HG02678 (cell line): Measurements from ENCODE around the gene TFE3.

Experiments
- ATAC-seq: cut with Tn5 transposase; IDR thresholded peaks from one replicate; pipeline ENCODE4 v1.9.1; 2021; ENCODE audit warnings: mild to moderate bottlenecking, moderate library complexity; ENCODE audit not compliant: unreplicated experiment

Gene TFE3

GRCh38 chrX:49061490-49061889, 18.3 kb upstream of the TFE3 start:
- no peak for ATAC-seq

DNA sequence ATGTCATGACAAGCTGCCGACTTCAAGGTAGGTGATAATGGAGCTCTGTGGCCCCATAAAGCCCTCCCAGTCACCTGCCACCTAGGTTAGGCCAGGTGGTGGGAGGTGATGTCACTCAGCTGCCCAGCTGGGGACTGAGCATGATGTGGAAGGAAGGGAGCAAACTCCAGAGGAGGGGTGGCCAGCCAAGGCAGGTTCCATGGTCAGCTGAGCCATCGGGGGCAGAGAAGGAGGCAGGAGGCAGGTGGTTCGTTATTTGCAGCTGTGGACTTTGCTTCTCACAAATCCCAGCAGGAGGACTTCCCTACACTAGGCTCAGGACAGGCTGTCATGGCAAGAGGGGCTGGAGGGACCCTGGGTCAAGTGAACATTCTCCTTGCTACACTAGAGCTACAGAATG, 17.8 kb upstream of the TFE3 start:
- no peak for ATAC-seq

DNA sequence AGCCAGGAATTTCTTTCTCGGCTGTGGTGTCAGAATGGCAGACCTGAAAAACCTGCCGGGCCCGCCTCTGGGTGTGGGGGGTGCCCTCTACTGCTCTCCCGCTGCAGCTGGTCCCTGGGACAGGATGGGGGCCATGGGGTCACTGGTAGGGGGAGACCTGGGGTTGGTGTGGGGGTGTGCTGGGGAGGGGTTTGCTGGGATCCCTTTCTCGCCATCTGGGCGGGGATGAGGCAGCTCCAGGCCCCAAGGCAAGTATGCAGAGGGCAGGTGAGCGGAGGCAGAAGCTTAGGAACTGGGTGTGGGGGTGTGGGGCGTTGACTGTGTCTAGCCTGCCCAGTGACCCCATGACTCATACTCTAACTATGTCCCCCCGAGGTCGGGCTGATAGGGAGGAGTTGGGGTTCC, 16.5 kb upstream of the TFE3 start:
- ATAC-seq = no peak

- ATAC-seq = no peak
Measured at GRCh38 chrX:49059201-49059600, 16.0 kb upstream of the TFE3 start.

- ATAC-seq = no peak
Measured at GRCh38 chrX:49058794-49059193, 15.6 kb upstream of the TFE3 start, which contains the start of gene CCDC120. CCDC120 (plus strand) TSS chrX:49058999; CDS start chrX:49062042, 3,043 bp downstream.

- ATAC-seq = no peak
Measured at GRCh38 chrX:49054073-49054762, 11.1 kb upstream of the TFE3 start.

DNA sequence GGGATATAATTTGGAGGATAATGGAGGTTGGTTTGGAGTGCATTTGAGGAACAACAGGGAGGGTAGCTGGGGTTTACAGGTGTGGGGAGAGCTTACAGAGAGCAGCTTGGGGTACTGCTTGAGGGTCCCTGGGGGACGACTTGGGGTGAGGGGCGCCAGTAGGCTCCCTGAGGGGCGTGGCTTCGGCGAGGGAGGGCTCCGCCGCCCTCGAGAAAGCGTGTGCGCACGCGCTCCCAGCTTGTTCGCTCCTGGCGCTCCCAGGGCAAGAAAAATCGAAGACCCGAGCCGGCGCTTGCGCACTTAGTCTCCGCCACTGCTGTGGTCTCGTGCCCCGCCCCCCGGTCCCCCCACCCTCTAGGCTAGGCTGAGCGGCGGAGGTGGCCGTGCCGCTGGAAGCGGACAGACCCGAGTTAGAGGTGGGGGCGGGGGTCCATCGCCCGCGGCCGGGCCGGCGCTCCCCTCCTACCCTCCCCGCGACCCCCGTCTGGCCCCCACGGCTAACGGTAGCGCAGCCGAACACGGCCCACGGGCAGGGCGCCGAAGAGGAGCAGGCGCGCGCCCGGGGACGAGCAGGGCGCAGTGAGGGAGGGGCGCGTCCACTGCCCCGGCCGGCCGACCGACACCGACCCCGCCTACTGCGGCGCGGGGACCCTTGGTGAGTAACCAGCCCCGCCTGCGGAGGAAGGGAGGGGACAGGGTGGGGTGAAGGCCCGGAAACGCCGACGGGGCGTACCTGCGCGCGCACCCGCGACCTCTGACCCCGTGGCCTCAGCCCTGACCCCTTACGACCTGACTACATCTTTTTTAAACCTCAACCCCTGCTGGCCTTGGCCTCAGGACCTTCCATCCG, 10.3 kb upstream of the TFE3 start:
- peak; percentile 54 for ATAC-seq

- ATAC-seq = no peak
Measured at GRCh38 chrX:49043987-49044281, 777 bp upstream of the TFE3 start.

DNA sequence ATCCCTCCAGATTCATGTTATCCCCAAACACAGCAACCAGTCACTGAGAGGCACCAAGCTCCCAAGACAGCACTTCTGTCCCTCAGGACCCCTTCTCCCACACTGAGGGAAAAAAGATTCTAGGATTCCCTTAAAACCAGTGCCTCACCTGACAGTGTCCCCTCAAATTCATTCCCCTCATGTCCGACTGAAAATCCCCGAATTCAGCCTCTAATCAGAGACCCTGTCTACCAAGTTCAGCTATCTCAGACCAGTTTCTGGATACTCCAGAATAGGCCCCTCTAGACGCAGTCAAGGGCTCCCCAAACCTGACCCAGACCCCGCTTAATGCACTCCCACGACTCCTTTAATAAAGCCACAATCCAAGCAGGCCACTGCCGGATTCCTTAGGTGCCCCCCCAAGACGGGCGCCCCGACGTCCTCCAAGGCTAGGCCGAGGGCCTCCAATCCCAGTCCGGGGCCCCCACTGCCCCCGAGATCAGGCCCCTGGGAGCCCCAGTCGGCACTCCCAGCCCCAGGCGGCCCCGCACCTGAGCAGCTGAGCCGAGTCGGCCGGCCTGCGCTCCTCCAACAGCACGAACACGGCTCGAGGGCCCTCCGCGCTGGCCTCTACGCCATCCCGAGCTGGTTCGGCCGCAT, 457 bp downstream of the TFE3 start:
- ATAC-seq = no peak

DNA sequence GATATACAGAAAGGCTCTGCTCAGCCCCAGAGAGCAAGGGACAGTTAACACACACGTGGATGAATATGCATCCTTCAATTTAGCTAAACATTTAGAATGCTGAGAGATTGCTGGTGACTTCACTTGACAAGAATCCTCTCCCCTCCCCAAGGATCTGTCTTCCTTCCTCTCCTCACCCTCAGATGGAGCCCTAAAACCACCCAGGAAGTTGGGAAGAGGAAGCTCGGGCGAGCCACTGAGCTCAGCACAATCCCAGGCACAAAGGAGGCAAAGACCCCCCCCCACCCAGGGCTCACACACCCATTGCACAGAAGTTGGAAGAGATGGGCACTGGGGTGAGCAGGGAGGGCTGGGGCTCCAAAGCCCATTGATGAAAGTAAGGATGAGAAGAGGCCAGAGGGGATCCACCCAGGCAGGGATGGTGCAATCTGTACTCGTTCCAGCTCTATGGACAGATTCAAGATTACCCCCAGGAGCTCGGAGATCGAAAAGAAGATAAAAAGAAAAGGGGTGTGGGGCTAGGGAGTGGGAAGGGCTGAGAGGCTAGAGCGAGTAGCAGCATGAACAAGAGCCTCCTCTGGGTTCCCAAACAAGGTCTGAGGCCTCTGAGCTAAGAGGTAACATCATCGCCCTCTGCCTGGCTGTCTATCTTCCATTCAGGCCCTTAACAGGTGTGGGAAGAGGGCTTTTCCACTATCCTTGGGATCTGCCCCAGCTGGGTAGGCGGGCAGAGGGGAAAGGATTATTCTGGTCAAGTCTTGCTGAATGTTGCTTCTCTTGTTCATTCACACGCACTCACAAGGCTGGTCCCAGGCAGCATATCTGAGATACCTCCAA, 1.2 kb downstream of the TFE3 start:
- no peak for ATAC-seq

- ATAC-seq = no peak
Measured at GRCh38 chrX:49040376-49040955, 2.7 kb downstream of the TFE3 start.

- ATAC-seq = no peak
Measured at GRCh38 chrX:49039598-49040375, 3.4 kb downstream of the TFE3 start.

DNA sequence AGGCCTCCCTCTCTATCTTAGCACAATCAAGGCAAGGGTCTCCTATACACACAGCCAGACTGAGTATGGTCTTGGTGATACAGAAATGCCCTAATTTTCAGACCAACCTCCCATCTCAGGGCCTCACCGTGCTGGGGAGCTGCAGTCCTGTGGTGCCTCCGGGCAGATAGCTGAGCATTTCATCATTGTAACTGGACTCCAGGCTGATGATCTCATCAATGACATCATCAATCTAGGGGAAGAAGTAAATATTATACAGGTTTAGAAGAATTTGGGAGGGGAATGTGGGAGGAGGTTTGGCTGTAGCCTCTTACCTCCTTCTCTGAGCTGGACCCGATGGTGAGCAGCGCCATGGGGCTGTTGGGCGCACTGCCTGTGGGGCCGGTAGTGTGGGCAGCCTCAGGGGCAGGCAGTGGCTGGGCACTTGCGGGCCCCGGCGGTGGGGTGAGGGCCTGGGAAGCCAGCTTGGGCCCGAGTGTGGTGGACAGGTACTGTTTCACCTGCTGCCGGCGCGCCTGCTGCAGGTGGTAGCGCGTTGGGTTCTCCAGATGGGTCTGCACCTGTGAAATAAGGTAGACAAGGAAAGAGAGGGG, 5.2 kb downstream of the TFE3 start:
- no peak for ATAC-seq

GRCh38 chrX:49030283-49030682, 12.9 kb downstream of the TFE3 start:
- no peak for ATAC-seq

- no peak for ATAC-seq
Measured at GRCh38 chrX:49029876-49030275, 13.3 kb downstream of the TFE3 start.

DNA sequence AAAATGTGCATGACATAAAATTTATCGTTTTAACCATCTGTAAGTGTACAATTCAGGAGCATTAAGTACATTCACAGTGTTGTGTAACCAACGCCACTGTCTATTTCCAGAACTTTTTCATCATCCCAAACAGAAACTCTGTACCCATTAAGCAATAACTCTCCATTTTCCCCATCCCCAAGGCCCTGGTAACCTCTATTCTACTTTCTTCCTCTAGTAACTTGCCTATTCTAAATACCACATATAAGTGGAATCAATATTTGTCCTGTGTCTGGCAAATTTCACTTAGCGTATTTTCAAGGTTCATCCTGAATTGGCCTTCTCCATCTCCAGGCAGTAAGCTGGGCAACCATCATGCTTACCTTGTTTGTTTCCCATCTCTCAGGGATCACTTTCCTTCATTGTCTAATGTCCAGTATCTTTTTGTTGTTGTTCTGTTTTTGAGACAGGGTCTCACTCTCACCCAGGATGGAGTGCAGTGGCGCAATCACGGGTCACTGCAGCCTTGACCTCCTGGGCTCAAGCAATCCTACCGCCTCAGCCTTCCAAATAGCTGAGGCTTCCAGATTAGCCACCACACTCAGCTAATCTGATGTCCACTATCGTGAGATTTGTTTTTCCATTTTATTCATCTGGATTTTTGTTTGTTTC, 23.4 kb downstream of the TFE3 start:
- ATAC-seq = no peak

DNA sequence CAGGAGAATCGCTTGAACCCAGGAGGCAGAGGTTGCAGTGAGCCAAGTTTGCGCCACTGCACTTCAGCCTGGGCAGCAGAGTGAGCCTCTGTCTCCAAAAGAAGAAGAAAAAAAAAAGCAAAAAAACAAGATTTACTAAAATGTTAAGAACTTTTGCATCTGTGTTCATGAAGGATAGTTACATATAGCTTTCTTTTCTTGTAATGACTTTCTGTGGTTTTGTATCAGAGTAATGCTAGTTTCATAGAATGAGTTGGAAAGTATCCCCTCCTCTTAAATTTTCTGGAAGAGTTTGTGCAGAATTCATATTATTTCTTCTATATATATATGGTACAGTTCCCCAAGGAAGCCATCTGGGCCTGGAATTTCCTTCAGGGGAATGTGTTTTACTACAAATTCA, 24.1 kb downstream of the TFE3 start:
- ATAC-seq = no peak

DNA sequence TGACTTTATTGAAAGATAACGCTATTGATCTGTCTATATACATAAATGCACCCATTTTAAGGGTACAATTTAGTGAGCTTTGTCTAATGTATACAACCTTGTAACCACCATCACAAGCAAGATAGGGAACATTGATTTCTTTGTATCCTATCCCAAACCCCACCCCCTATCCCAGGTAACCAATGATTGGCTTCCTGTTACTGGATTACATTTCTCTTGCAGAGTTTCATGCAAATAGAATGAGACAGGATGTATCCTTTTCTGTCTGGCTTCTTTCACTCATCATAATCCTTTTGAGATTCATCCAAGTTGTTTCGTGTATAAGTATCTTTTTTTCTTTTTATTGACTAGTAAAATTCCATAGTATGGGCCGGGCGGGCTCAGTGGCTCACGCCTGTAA, 39.5 kb downstream of the TFE3 start:
- ATAC-seq = no peak
